Retinal pigment epithelial cell (primary cell): ENCODE data around the gene PLP1.
"Not testable (repeated sequence)": the region's sequence is repeated elsewhere in the genome, so short reads cannot be mapped to it uniquely, and the experiment has no call there.

Source experiments
- DNase-seq: peaks from one replicate; pipeline ENCODE4 v3.0.0-alpha.2; 2010; ENCODE audit warnings: low read depth
- H3K4me3 ChIP-seq: 2 replicates; pipeline ENCODE4 v1.5.1; 2011; ENCODE audit warnings: mild to moderate bottlenecking, low read length, control low read depth, moderate library complexity
- CTCF ChIP-seq: conservative IDR thresholded peaks from 2 replicates; pipeline ENCODE4 v1.5.1; 2011; ENCODE audit warnings: low read depth, low read length, control low read depth, inconsistent platforms

Gene PLP1

GRCh38 chrX:103756736-103757135, 19.9 kb upstream of the PLP1 start:
- TF ChIP-seq CTCF: no peak
- H3K4me3 ChIP-seq: no peak overlapping the region
- DNase-seq: no peak

- DNase-seq: no peak
- no peak overlapping the region for H3K4me3 ChIP-seq
- no peak for TF ChIP-seq CTCF
Observed at GRCh38 chrX:103758555-103758954, 18.1 kb upstream of the PLP1 start.

- DNase-seq, H3K4me3 ChIP-seq: not testable (repeated sequence)
Observed at GRCh38 chrX:103763541-103763940, 13.1 kb upstream of the PLP1 start.

- DNase-seq, H3K4me3 ChIP-seq: not testable (repeated sequence)
Observed at GRCh38 chrX:103766813-103767555, 9.7 kb upstream of the PLP1 start.

- TF ChIP-seq CTCF: no peak
- H3K4me3 ChIP-seq: no peak overlapping the region
- DNase-seq: no peak
Observed at GRCh38 chrX:103773445-103773844, 3.2 kb upstream of the PLP1 start.

GRCh38 chrX:103774070-103774642, 2.5 kb upstream of the PLP1 start:
- peak; percentile 64 for TF ChIP-seq CTCF
- no peak for DNase-seq
- H3K4me3 ChIP-seq: no peak overlapping the region

GRCh38 chrX:103779141-103779789, 2.6 kb downstream of the PLP1 start:
- TF ChIP-seq CTCF: no peak
- DNase-seq: no peak
- H3K4me3 ChIP-seq: no peak overlapping the region
